Small intestine (tissue), 7 donors: Measurements from ENCODE around the gene RAPGEF4. TPM values are rescaled to one million over a fixed set of nuclear protein-coding genes. Genes with fewer than 3 reads are reported as not detected.
A peak's percentile ranks its signal among the peaks of the same experiment; 100 is the strongest.
"Not testable (repeated sequence)": the region's sequence is repeated elsewhere in the genome, so short reads cannot be mapped to it uniquely, and the experiment has no call there.

Source experiments
- DNase-seq, 2 donors: peaks; one replicate each; pipeline versions ENCODE4 v3.0.0 to v3.0.0-alpha.2; 2013
- FAIRE-seq: peaks from 2 replicates; lab custom pipeline; 2012; peaks lifted over from hg19 to GRCh38; lab: Jason Lieb, UNC
- H3K27ac ChIP-seq, 3 donors: one replicate each; pipeline ENCODE4 v1.5.1; 2013; ENCODE audit warnings: low read length in 2 of 3, mild to moderate bottlenecking in 2 of 3, control low read depth in 1 of 3, inconsistent platforms in 1 of 3, low read depth in 1 of 3, moderate library complexity in 1 of 3
- H3K27me3 ChIP-seq, 3 donors: one replicate each; pipeline ENCODE4 v1.6.1; 2013; ENCODE audit warnings: low read length in 3 of 3, inconsistent platforms in 1 of 3; ENCODE audit not compliant: control insufficient read depth in 3 of 3, insufficient read depth in 3 of 3
- H3K36me3 ChIP-seq, 3 donors: one replicate each; pipeline ENCODE4 v1.6.1; 2013; ENCODE audit warnings: low read length in 3 of 3, inconsistent platforms in 1 of 3, low read depth in 1 of 3, mild to moderate bottlenecking in 1 of 3, moderate library complexity in 1 of 3; ENCODE audit not compliant: control insufficient read depth in 3 of 3, insufficient read depth in 2 of 3
- H3K4me1 ChIP-seq, 3 donors: one replicate each; pipeline ENCODE4 v1.6.1; 2013; ENCODE audit warnings: low read length in 2 of 3, inconsistent platforms in 1 of 3, low read depth in 1 of 3, mild to moderate bottlenecking in 1 of 3, moderate library complexity in 1 of 3; ENCODE audit not compliant: control insufficient read depth in 3 of 3, insufficient read depth in 2 of 3
- H3K4me3 ChIP-seq, 3 donors: one replicate each; pipeline ENCODE4 v1.5.1; 2013; ENCODE audit warnings: low read length in 3 of 3, control low read depth in 1 of 3, inconsistent platforms in 1 of 3, low read depth in 1 of 3, mild to moderate bottlenecking in 1 of 3, moderate library complexity in 1 of 3
- H3K9me3 ChIP-seq, 2 donors: one replicate each; pipeline ENCODE4 v1.6.1; 2013; ENCODE audit warnings: low read depth in 1 of 2, low read length in 1 of 2; ENCODE audit not compliant: control insufficient read depth in 2 of 2, insufficient read depth in 1 of 2
- WGBS, 3 donors: extraction: QIAGEN DNeasy Blood & Tissue Kit; methylation state at CpG; one replicate each; pipeline ENCODE4 v1.1.7; 2013; 5-methylcytosine and 5-hydroxymethylcytosine counted together
- polyA plus RNA-seq, 4 donors: library from polyadenylated mRNA; stranded (reverse) in 3 of 4; unstranded in 1 of 4; fragments of 200-250 nt in 3 of 4; fragments of 120-200 nt in 1 of 4; gene quantifications; one replicate each; pipeline versions ENCODE4 v1.2.1 to v1.2.3, GENCODE V29; 2013
- donor health status: healthy with polysubstance abuse.
- donor health status: control.
- donor health status: control.
- donor health status: Bipolar disorder and iron deficiency.
- donor health status: healthy.

The RAPGEF4 gene
- polyA plus RNA-seq, 4 donors, result 0.45 to 7.2 (median 3.4) TPM

- Histone ChIP-seq H3K9me3 (no peaks in the 10 kb centered on the region), H3K27ac (no peak overlapping the region), H3K27me3 (no peaks in the 10 kb centered on the region), H3K4me3 (no peak overlapping the region), H3K4me1 (no peaks in the 10 kb centered on the region), H3K36me3 (no peaks in the 10 kb centered on the region)
- FAIRE-seq (no peak), DNase-seq (no peak)
- WGBS, 3 donors, result 61 to 66% (median 65%) methylated on average over 4 of the region's 4 CpGs
Observed at GRCh38 chr2:172790404-172790803, 54.8 kb downstream of the RAPGEF4 start.

DNA sequence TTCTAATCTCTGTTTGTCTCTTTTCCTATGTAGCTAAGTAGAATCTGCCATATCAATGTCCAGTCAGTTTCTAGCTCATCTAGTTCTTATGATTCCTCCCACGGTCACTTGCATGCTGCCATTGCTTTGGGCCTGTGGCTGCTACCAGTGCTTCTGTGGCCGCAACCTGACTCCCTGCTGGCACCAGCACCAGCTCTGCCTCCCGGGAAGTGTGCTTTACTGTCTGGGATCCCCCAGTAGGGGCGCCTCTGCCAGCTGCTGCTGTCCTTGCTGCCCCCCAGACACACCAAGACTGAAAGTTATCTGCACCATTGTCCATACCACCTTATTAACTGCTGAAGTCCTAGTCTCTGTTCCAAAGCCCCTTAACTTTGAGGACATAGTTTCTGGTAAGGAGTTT is 56.3 kb downstream of the RAPGEF4 start:
- Histone ChIP-seq H3K9me3 (no peaks in the 10 kb centered on the region), H3K36me3 (no peaks in the 10 kb centered on the region), H3K27ac (no peak overlapping the region), H3K4me1 (no peaks in the 10 kb centered on the region), H3K27me3 (no peaks in the 10 kb centered on the region), H3K4me3 (no peak overlapping the region)
- no peak for DNase-seq
- FAIRE-seq, result no peak
- 80 to 90% (median 85%) methylated on average over 4 of the region's 4 CpGs for WGBS, 3 donors

DNA sequence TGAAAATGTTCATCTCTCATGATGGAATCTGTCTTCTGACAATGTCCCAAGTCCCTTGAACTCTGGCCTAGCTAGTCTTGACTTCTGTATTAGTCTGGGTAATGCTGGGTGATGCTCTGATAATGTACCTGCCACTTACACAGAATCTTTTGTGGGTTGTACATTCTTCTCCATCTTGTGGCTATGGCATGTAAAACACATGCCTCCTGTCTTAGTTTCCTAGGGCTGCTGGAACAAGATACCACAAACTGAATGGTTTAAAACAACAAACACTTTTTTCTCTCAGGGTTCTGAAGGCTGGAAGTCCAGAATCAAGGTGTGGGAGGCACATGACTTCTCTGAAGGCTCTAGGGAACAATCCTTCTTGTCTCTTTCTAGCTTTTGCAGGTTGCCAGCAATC is 57.1 kb downstream of the RAPGEF4 start:
- Histone ChIP-seq H3K27me3 (no peaks in the 10 kb centered on the region), H3K27ac (no peak overlapping the region), H3K4me1 (no peaks in the 10 kb centered on the region), H3K9me3 (no peaks in the 10 kb centered on the region), H3K4me3 (no peak overlapping the region), H3K36me3 (no peaks in the 10 kb centered on the region)
- FAIRE-seq (no peak), DNase-seq (no peak)

DNA sequence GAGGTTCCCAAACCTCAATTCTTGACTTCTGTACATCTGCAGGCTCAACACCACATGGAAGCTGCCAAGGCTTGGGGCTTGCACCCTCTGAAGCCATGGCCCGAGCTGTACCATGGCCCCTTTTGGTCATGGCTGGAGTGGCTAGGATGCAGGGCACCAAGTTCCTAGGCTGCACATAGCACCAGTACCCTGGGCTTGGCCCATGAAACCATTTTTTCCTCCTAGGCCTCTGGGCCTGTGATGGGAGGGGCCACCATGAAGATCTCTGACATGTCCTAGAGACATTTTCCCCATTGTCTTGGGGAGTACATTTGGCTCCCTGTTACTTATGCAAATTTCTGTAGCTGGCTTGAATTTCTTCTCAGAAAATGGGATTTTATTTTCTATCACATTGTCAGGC is 67.7 kb downstream of the RAPGEF4 start:
- H3K27me3 ChIP-seq, H3K4me3 ChIP-seq, H3K27ac ChIP-seq, FAIRE-seq, H3K4me1 ChIP-seq, H3K36me3 ChIP-seq, DNase-seq: not testable (repeated sequence)
- H3K9me3 ChIP-seq, result peaks cover 0 to 16% of the 10 kb centered on the region in 2 donors
- WGBS, 3 donors, result 89 to 100% (median 93%) methylated on average over 1 of the region's 1 CpG

DNA sequence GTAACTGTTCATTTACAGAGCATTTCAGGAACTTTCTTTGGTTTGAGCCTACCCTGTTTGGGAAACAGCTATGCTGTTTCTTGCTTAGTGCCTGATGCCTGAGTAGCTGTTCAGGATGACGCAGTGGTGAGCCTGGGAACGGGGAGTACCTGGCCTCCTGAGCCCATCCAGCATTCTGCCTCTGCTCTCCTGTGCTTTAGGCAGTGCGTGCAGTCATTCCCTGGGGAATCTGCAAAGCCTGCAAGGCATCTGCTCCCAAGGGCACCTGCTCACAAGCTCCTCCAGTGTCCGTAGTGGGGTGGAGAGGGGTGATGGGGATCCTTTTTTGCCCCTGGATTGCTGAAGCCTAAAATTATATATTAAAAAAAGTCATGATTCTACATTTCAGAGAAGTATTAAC is 68.8 kb downstream of the RAPGEF4 start:
- Histone ChIP-seq H3K4me3 (no peak overlapping the region), H3K27me3 (no peaks in the 10 kb centered on the region)

GRCh38 chr2:172806493-172806892 is 70.8 kb downstream of the RAPGEF4 start:
- 0 to 2% (median 0%) methylated on average over 2 of the region's 2 CpGs for WGBS, 3 donors
- H3K9me3 ChIP-seq, result peaks cover 0 to 13% of the 10 kb centered on the region in 2 donors
- no peaks in the 10 kb centered on the region for H3K4me1 ChIP-seq
- FAIRE-seq (no peak), DNase-seq (peak; percentile 41 to 54)
- H3K4me3 ChIP-seq, result no peak overlapping the region
- peaks cover 0 to 2% (median 0%) of the 10 kb centered on the region in 3 donors for H3K36me3 ChIP-seq
- H3K27me3 ChIP-seq, result no peaks in the 10 kb centered on the region
- H3K27ac ChIP-seq, result no peak overlapping the region

More for the DNA sequence above, 68.8 kb downstream of the RAPGEF4 start:
- FAIRE-seq (no peak), DNase-seq (no peak)
- Histone ChIP-seq H3K9me3 (peaks cover 0 to 16% of the 10 kb centered on the region in 2 donors), H3K4me1 (no peaks in the 10 kb centered on the region), H3K36me3 (peaks cover 0 to 2% (median 0%) of the 10 kb centered on the region in 3 donors), H3K27ac (no peak overlapping the region)
- 83 to 85% (median 84%) methylated on average over 4 of the region's 4 CpGs for WGBS, 3 donors

DNA sequence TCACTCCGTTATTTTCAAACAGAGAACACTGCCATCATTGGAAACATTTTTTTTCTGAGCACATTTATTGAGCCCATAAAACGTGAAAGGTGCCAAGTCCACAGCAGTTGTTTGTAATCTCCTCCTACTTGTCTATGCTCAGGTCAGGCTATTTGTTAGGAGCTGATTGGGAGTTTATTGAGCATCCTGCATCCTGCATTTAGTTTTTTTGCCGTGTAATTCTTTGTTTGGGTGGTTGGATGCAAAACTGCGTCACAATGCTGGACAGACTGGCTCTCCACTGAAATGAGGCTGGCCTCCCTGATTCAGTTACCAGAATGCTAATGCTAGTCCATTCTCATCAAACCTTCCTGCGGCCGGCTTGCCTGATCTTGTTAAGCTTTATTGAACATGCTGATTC is 71.4 kb downstream of the RAPGEF4 start:
- peak; percentile 84 to 89 for DNase-seq
- H3K4me1 ChIP-seq, result no peaks in the 10 kb centered on the region

DNA sequence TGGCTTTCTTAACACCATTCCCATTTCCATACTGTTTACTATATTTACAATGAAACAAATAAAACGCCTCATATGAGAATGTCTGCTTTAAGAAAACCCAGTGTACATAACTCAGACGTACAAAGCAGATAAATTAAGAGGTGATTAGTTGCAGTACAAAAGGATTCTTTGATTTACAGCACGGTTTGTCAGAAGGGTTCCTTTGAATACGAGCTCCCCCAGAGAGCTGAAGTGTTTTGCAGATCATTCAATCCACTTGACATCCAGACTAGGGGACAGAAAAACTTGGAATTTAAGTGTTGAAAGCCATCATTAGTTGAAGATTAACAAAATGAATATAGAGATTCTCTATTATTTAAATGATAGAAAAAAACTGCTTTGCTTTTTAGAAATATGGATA is 72.5 kb downstream of the RAPGEF4 start:
- 68 to 77% (median 71%) methylated on average over 4 of the region's 4 CpGs for WGBS, 3 donors
- DNase-seq (no peak), FAIRE-seq (no peak)
- Histone ChIP-seq H3K4me1 (no peaks in the 10 kb centered on the region), H3K9me3 (peaks cover 0 to 3% of the 10 kb centered on the region in 2 donors), H3K27ac (no peak overlapping the region), H3K36me3 (no peaks in the 10 kb centered on the region), H3K4me3 (no peak overlapping the region), H3K27me3 (no peaks in the 10 kb centered on the region)

More for the DNA sequence above, 71.4 kb downstream of the RAPGEF4 start:
- no peak for FAIRE-seq
- H3K36me3 ChIP-seq, result no peaks in the 10 kb centered on the region
- H3K27me3 ChIP-seq, result no peaks in the 10 kb centered on the region
- WGBS, 3 donors, result 17 to 53% (median 33%) methylated on average over 6 of the region's 6 CpGs
- H3K9me3 ChIP-seq, result peaks cover 0 to 9% of the 10 kb centered on the region in 2 donors
- H3K4me3 ChIP-seq, result no peak overlapping the region
- no peak overlapping the region for H3K27ac ChIP-seq

GRCh38 chr2:172811027-172811426 is 75.4 kb downstream of the RAPGEF4 start:
- FAIRE-seq (no peak), DNase-seq (no peak)
- Histone ChIP-seq H3K27me3 (no peaks in the 10 kb centered on the region), H3K4me3 (no peak overlapping the region), H3K4me1 (no peaks in the 10 kb centered on the region), H3K9me3 (no peaks in the 10 kb centered on the region), H3K27ac (no peak overlapping the region), H3K36me3 (no peaks in the 10 kb centered on the region)
- 3 to 31% (median 20%) methylated on average over 2 of the region's 2 CpGs for WGBS, 3 donors
